Measurements from ENCODE around the gene MSRB1. TPM values are rescaled to one million over a fixed set of nuclear protein-coding genes. Genes with fewer than 3 reads are reported as not detected.

MSRB1 gene
- total and polyA plus RNA-seq, 2 donors (not counting 1 experiment from before 2014, with no cell fraction given): 7.1 to 21.4 TPM

- TF ChIP-seq EZH2 (IDR thresholded peaks at IDR 0.05; ENCODE audit: low read length, missing control alignments) (no peak), CTCF (conservative IDR thresholded peaks at IDR 0.05 in 1 of 2, IDR thresholded peaks at IDR 0.05 in 1 of 2; ENCODE audit: low read depth in 1 of 2, low read length in 2 of 2) (no peak)
- H3K27ac ChIP-seq (ENCODE audit: insufficient read depth, low read length): peak overlapping the region; percentile 28
- peaks cover 11% of the 10 kb centered on the region for H3K79me2 ChIP-seq (ENCODE audit: control insufficient read depth, insufficient read depth, low read length)
Measured at GRCh38 chr16:1984347-1985225, 41.6 kb upstream of the MSRB1 start.

GRCh38 chr16:1983544-1984346, 40.7 kb upstream of the MSRB1 start, which contains the start of gene GFER:
TSS of gene GFER (plus strand) at chr16:1984193. CDS start at chr16:1984219, 26 bp downstream.
- peaks cover 9% of the 10 kb centered on the region for H3K4me1 ChIP-seq (ENCODE audit: control insufficient read depth, extremely low read depth, insufficient read depth, low read length)
- DNase-seq (ENCODE audit: low read depth in 2 of 2): peak; percentile 89 to 96
- H3K27me3 ChIP-seq (ENCODE audit: control insufficient read depth, insufficient read depth, low read length): peaks cover 19% of the 10 kb centered on the region
- peak within 1 kb of the TSS; percentile 61 for H3K27ac ChIP-seq (ENCODE audit: insufficient read depth, low read length)
- peak within 1 kb of the TSS; percentile 81 for H2AFZ ChIP-seq (ENCODE audit: low read length)
- TF ChIP-seq CTCF (conservative IDR thresholded peaks at IDR 0.05 in 1 of 2, IDR thresholded peaks at IDR 0.05 in 1 of 2; ENCODE audit: low read depth in 1 of 2, low read length in 2 of 2) (peak in 1 of 2 donors; percentile 34), EZH2 (IDR thresholded peaks at IDR 0.05; ENCODE audit: low read length, missing control alignments) (no peak)
- H3K9me3 ChIP-seq (ENCODE audit: control insufficient read depth, insufficient read depth, low read depth, low read length): no peaks in the 10 kb centered on the region
- H3K9ac ChIP-seq (ENCODE audit: insufficient read depth, low read length): peak within 1 kb of the TSS; percentile 83
- H3K36me3 ChIP-seq (ENCODE audit: control insufficient read depth, insufficient read depth, low read length): peaks cover 18% of the 10 kb centered on the region
- H3K79me2 ChIP-seq (ENCODE audit: control insufficient read depth, insufficient read depth, low read length): peaks cover 11% of the 10 kb centered on the region
- H3K4me3 ChIP-seq (replicated peaks in 1 of 4; ENCODE audit: control extremely low read depth in 1 of 4, insufficient read depth in 1 of 4, low read depth in 3 of 4, low read length in 4 of 4): peak within 1 kb of the TSS; percentile 73 to 84 (median 77)
- H4K20me1 ChIP-seq (ENCODE audit: control insufficient read depth, extremely low read depth, insufficient read depth, low read length): no peaks in the 10 kb centered on the region
- H3K4me2 ChIP-seq (ENCODE audit: extremely low read depth, insufficient read depth, low read length): peak within 1 kb of the TSS; percentile 100

More at GRCh38 chr16:1984347-1985225, 41.6 kb upstream of the MSRB1 start:
- Histone ChIP-seq H4K20me1 (ENCODE audit: control insufficient read depth, extremely low read depth, insufficient read depth, low read length) (no peaks in the 10 kb centered on the region), H3K36me3 (ENCODE audit: control insufficient read depth, insufficient read depth, low read length) (peaks cover 14% of the 10 kb centered on the region), H3K4me3 (replicated peaks in 1 of 4; ENCODE audit: control extremely low read depth in 1 of 4, insufficient read depth in 1 of 4, low read depth in 3 of 4, low read length in 4 of 4) (peak overlapping the region; percentile 73 to 84 (median 77)), H2AFZ (ENCODE audit: low read length) (peak overlapping the region; percentile 29), H3K9ac (ENCODE audit: insufficient read depth, low read length) (peak overlapping the region; percentile 83), H3K9me3 (ENCODE audit: control insufficient read depth, insufficient read depth, low read depth, low read length) (no peaks in the 10 kb centered on the region), H3K4me2 (ENCODE audit: extremely low read depth, insufficient read depth, low read length) (peak overlapping the region; percentile 100), H3K4me1 (ENCODE audit: control insufficient read depth, extremely low read depth, insufficient read depth, low read length) (peaks cover 9% of the 10 kb centered on the region), H3K27me3 (ENCODE audit: control insufficient read depth, insufficient read depth, low read length) (peaks cover 24% of the 10 kb centered on the region)
- peak in 1 of 2 donors; percentile 42 for DNase-seq (ENCODE audit: low read depth in 2 of 2)
